Calu3 (cell line): ENCODE measurements around the gene ADAMTSL3. TPM values are rescaled to one million over a fixed set of nuclear protein-coding genes. Genes with fewer than 3 reads are reported as not detected.

Experiments
- BruUV-seq: library from RNA; stranded (reverse); fragments of 400-500 nt; replicated peaks from 2 replicates; lab custom pipeline; 2021; lab: Mats Ljungman, UMichigan
- CTCF ChIA-PET: fragments of 300-600 bp; sonication (Branson Sonifier 250); formaldehyde crosslinking; loops from one replicate; lab custom pipeline; 2022; ENCODE audit warnings: antibody characterized with exemption; lab: Charles Lee
- DNase-seq: peaks from one replicate; pipeline ENCODE4 v3.0.0; 2022
- H3K27ac Mint-ChIP-seq: one replicate; pipeline ENCODE4 v1.8.0; 2022; ENCODE audit warnings: mixed read lengths; ENCODE audit not compliant: unreplicated experiment
- H3K27me3 Mint-ChIP-seq: one replicate; pipeline ENCODE4 v1.8.0; 2022; ENCODE audit warnings: mixed read lengths; ENCODE audit not compliant: unreplicated experiment
- H3K36me3 Mint-ChIP-seq: one replicate; pipeline ENCODE4 v1.8.0; 2022; ENCODE audit warnings: mild to moderate bottlenecking, moderate library complexity, mixed read lengths; ENCODE audit not compliant: insufficient read depth, unreplicated experiment
- H3K4me1 Mint-ChIP-seq: one replicate; pipeline ENCODE4 v1.8.0; 2022; ENCODE audit warnings: mild to moderate bottlenecking, low read depth, mixed read lengths; ENCODE audit not compliant: unreplicated experiment
- H3K4me3 Mint-ChIP-seq: one replicate; pipeline ENCODE4 v1.8.0; 2022; ENCODE audit warnings: mild to moderate bottlenecking, low read depth, moderate library complexity, mixed read lengths; ENCODE audit not compliant: unreplicated experiment
- H3K9me3 Mint-ChIP-seq: one replicate; pipeline ENCODE4 v1.8.0; 2022; ENCODE audit warnings: low read depth, mixed read lengths; ENCODE audit not compliant: unreplicated experiment
- intact Hi-C: fragments of 100-400 bp; cut with micrococcal nuclease; formaldehyde crosslinking; loops from one replicate; pipeline ENCODE4 v1.10.0; 2022; ENCODE audit not compliant: unreplicated experiment
- total RNA-seq: library from RNA; stranded (reverse); gene quantifications from 2 replicates; pipeline ENCODE4 v1.2.3, GENCODE V29; 2022
- TF ChIP-seq, protein P1 (sequence below): fragments of 200-600 bp; IDR thresholded peaks from one replicate; pipeline ENCODE4 v1.8.0; 2022; ENCODE audit warnings: antibody characterized with exemption; ENCODE audit not compliant: unreplicated experiment

The ADAMTSL3 gene
- total RNA-seq, 1 experiment from 2014 or later: 2.4 TPM

GRCh38 chr15:83673385-83673784 is 19.5 kb downstream of the ADAMTSL3 start:
- Mint-ChIP-seq H3K4me3 (no peak overlapping the region), H3K36me3 (no peaks in the 10 kb centered on the region), H3K27ac (no peak overlapping the region), H3K27me3 (no peaks in the 10 kb centered on the region), H3K4me1 (no peaks in the 10 kb centered on the region), H3K9me3 (peaks cover 5% of the 10 kb centered on the region)
- no peak for DNase-seq
- intact Hi-C loops: no loop called here
- CTCF ChIA-PET: no interaction called here
- BruUV-seq: no TSS peak
- TF ChIP-seq, protein P1, sequence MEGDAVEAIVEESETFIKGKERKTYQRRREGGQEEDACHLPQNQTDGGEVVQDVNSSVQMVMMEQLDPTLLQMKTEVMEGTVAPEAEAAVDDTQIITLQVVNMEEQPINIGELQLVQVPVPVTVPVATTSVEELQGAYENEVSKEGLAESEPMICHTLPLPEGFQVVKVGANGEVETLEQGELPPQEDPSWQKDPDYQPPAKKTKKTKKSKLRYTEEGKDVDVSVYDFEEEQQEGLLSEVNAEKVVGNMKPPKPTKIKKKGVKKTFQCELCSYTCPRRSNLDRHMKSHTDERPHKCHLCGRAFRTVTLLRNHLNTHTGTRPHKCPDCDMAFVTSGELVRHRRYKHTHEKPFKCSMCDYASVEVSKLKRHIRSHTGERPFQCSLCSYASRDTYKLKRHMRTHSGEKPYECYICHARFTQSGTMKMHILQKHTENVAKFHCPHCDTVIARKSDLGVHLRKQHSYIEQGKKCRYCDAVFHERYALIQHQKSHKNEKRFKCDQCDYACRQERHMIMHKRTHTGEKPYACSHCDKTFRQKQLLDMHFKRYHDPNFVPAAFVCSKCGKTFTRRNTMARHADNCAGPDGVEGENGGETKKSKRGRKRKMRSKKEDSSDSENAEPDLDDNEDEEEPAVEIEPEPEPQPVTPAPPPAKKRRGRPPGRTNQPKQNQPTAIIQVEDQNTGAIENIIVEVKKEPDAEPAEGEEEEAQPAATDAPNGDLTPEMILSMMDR: no peak

- TF ChIP-seq, protein P1: no peak
- H3K4me3 Mint-ChIP-seq: no peak overlapping the region
- intact Hi-C loops: no loop called here
- no peaks in the 10 kb centered on the region for H3K27me3 Mint-ChIP-seq
- BruUV-seq: no TSS peak
- no peak overlapping the region for H3K27ac Mint-ChIP-seq
- no peak for DNase-seq
- H3K9me3 Mint-ChIP-seq: peaks cover 4% of the 10 kb centered on the region
- peaks cover 14% of the 10 kb centered on the region for H3K4me1 Mint-ChIP-seq
- CTCF ChIA-PET: no interaction called here
- no peaks in the 10 kb centered on the region for H3K36me3 Mint-ChIP-seq
Measured at GRCh38 chr15:83682476-83683088, 28.7 kb downstream of the ADAMTSL3 start.

- intact Hi-C loops: no loop called here
- peaks cover 14% of the 10 kb centered on the region for H3K4me1 Mint-ChIP-seq
- no TSS peak for BruUV-seq
- H3K27ac Mint-ChIP-seq: no peak overlapping the region
- H3K36me3 Mint-ChIP-seq: no peaks in the 10 kb centered on the region
- CTCF ChIA-PET: interaction anchor here (0.6 to 1.0 kb wide), 2 partner anchors 28 to 117 kb away, joined by 3 to 4 read pairs; no protein-coding TSS in a partner anchor
- H3K27me3 Mint-ChIP-seq: peaks cover 14% of the 10 kb centered on the region
- TF ChIP-seq, protein P1: no peak
- H3K9me3 Mint-ChIP-seq: peaks cover 2% of the 10 kb centered on the region
- H3K4me3 Mint-ChIP-seq: no peak overlapping the region
- no peak for DNase-seq
Measured at GRCh38 chr15:83685916-83686332, 32.0 kb downstream of the ADAMTSL3 start.

- Mint-ChIP-seq H3K4me1 (peaks cover 5% of the 10 kb centered on the region), H3K27ac (no peak overlapping the region), H3K36me3 (no peaks in the 10 kb centered on the region), H3K27me3 (peaks cover 15% of the 10 kb centered on the region), H3K4me3 (no peak overlapping the region), H3K9me3 (peaks cover 2% of the 10 kb centered on the region)
- intact Hi-C loops: no loop called here
- CTCF ChIA-PET: no interaction called here
- TF ChIP-seq, protein P1: no peak
- DNase-seq: no peak
- no TSS peak for BruUV-seq
Measured at GRCh38 chr15:83688201-83688600, 34.3 kb downstream of the ADAMTSL3 start.
